GM12878 (cell line): ENCODE measurements around the gene KIFC3. TPM values are rescaled to one million over a fixed set of nuclear protein-coding genes. Genes with fewer than 3 reads are reported as not detected.

Source experiments
- ATAC-seq: fragments of 200-7000 bp; cut with Tn5 transposase; 3 replicates; pipeline ENCODE4 v1.9.1; 2020; ENCODE audit warnings: mild to moderate bottlenecking, moderate library complexity
- BruUV-seq: library from RNA; stranded (reverse); fragments of 400-500 nt; replicated peaks from 2 replicates; lab custom pipeline; 2021; lab: Mats Ljungman, UMichigan
- CTCF ChIA-PET: fragments of 300-600 bp; sonication (Branson Sonifier 250); formaldehyde crosslinking; extraction: SDS; loops from one replicate; lab custom pipeline; 2021; ENCODE audit warnings: inconsistent platforms; lab: Yijun Ruan, JAX
- POLR2A ChIA-PET: fragments of 350-600 bp; formaldehyde crosslinking; extraction: SDS; loops from one replicate; lab custom pipeline; 2021; ENCODE audit warnings: inconsistent platforms; lab: Charles Lee
- RAD21 ChIA-PET: fragments of 300-600 bp; sonication (Branson Sonifier 250); formaldehyde crosslinking; loops from one replicate; lab custom pipeline; 2023; ENCODE audit warnings: antibody characterized with exemption; ENCODE audit not compliant: unreplicated experiment; lab: Charles Lee
- SMC1A ChIA-PET: fragments of 300-600 bp; sonication (Branson Sonifier 250); formaldehyde crosslinking; loops from one replicate; lab custom pipeline; 2023; ENCODE audit not compliant: unreplicated experiment, uncharacterized antibody; lab: Charles Lee
- DNase-seq: peaks from one replicate; pipeline ENCODE4 v3.0.0-alpha.2; 2011; ENCODE audit warnings: low read depth, low spot score
- FAIRE-seq: peaks from 3 replicates; lab custom pipeline; 2011; peaks lifted over from hg19 to GRCh38; lab: Jason Lieb, UNC
- H2AFZ ChIP-seq: 2 replicates; pipeline ENCODE4 v1.6.0; 2011; ENCODE audit warnings: low read depth, low read length, control low read depth; ENCODE audit not compliant: control insufficient read depth
- H3K27ac ChIP-seq: 2 replicates; pipeline ENCODE4 v1.5.1; 2011; ENCODE audit warnings: control low read depth; ENCODE audit not compliant: control insufficient read depth, insufficient read depth
- H3K27me3 ChIP-seq, 2 experiments: replicated peaks in 1 of 2; 2 replicates each; pipeline versions ENCODE4 v1.6.0 to v1.6.1; 2011; ENCODE audit warnings: low read length in 1 of 2; ENCODE audit not compliant: control insufficient read depth in 2 of 2, insufficient read depth in 2 of 2
- H3K36me3 ChIP-seq, 2 experiments: 2 replicates each; pipeline ENCODE4 v1.5.1; 2011; ENCODE audit warnings: low read length in 1 of 2; ENCODE audit not compliant: control insufficient read depth in 2 of 2, insufficient read depth in 2 of 2
- H3K4me1 ChIP-seq: 2 replicates; pipeline ENCODE4 v1.6.1; 2011; ENCODE audit warnings: mild to moderate bottlenecking, low read length, moderate library complexity, mixed read lengths; ENCODE audit not compliant: control insufficient read depth, insufficient read depth
- H3K4me2 ChIP-seq: 2 replicates; pipeline ENCODE4 v1.6.0; 2011; ENCODE audit warnings: control low read depth; ENCODE audit not compliant: control insufficient read depth, insufficient read depth
- H3K4me3 ChIP-seq: fragments of 200-600 bp; sonication (generic); 2 replicates; pipeline ENCODE4 v1.5.1; 2016
- H3K79me2 ChIP-seq: 2 replicates; pipeline ENCODE4 v1.6.0; 2011; ENCODE audit warnings: low read length; ENCODE audit not compliant: control insufficient read depth, insufficient read depth
- H3K9ac ChIP-seq: 2 replicates; pipeline ENCODE4 v1.8.0; 2011; ENCODE audit warnings: low read length, control low read depth, mixed read lengths; ENCODE audit not compliant: control insufficient read depth, insufficient read depth
- H3K9me3 ChIP-seq: replicated peaks from 3 replicates; pipeline ENCODE4 v1.5.1; 2011; ENCODE audit warnings: mild to moderate bottlenecking, low read length; ENCODE audit not compliant: control insufficient read depth, insufficient read depth
- H4K20me1 ChIP-seq: 2 replicates; pipeline ENCODE4 v1.6.0; 2011; ENCODE audit not compliant: control insufficient read depth, insufficient read depth
- CBFB ChIP-seq: IDR thresholded peaks from 2 replicates; pipeline ENCODE4 v1.6.1; 2016; ENCODE audit warnings: antibody characterized with exemption, low read depth
- CHD1 ChIP-seq: IDR thresholded peaks from 2 replicates; pipeline ENCODE4 v1.6.1; 2012; ENCODE audit warnings: low read depth, low read length, improper control_type of control experiment
- FOXK2 ChIP-seq: fragments of 450-650 bp; IDR thresholded peaks from 2 replicates; pipeline ENCODE4 v1.6.1; 2017; ENCODE audit warnings: mild to moderate bottlenecking, moderate library complexity
- POU2F2 ChIP-seq: IDR thresholded peaks from 3 replicates; pipeline ENCODE4 v1.6.1; 2011; ENCODE audit warnings: low read depth, mild to moderate bottlenecking, low read length, borderline replicate concordance
- RAD21 ChIP-seq: IDR thresholded peaks from 2 replicates; pipeline ENCODE4 v1.6.1; 2011; ENCODE audit warnings: mild to moderate bottlenecking, low read depth, low read length, moderate library complexity; ENCODE audit not compliant: insufficient read depth
- SMAD1 ChIP-seq: fragments of 450-650 bp; IDR thresholded peaks from 2 replicates; pipeline ENCODE4 v1.6.1; 2018; ENCODE audit warnings: mild to moderate bottlenecking, low read depth; ENCODE audit not compliant: partially characterized antibody
- SMC3 ChIP-seq: IDR thresholded peaks from 2 replicates; pipeline ENCODE4 v1.6.1; 2011; ENCODE audit warnings: low read length, improper control_type of control experiment, borderline replicate concordance
- TARDBP ChIP-seq: IDR thresholded peaks from 2 replicates; pipeline ENCODE4 v1.6.1; 2016; ENCODE audit warnings: borderline replicate concordance
- WGBS: methylation state at CpG from one replicate; pipeline ENCODE4 v1.1.6; 2016; ENCODE audit warnings: low lambda C conversion rate; ENCODE audit not compliant: insufficient replicate concordance, insufficient coverage; ENCODE audit errors: missing lambda C conversion rate; 5-methylcytosine and 5-hydroxymethylcytosine counted together
- in situ Hi-C: fragments of 300-500 bp; cut with MboI; formaldehyde crosslinking; loops from 9 replicates; pipeline ENCODE4 v1.14.3; 2018; ENCODE audit warnings: mixed read lengths
- intact Hi-C: fragments of 100-400 bp; cut with micrococcal nuclease; formaldehyde crosslinking; loops from one replicate; pipeline ENCODE4 v1.14.2; 2022; ENCODE audit not compliant: unreplicated experiment
- polyA plus RNA-seq, 11 experiments: library from polyadenylated mRNA; depleted of rRNA in 4 of 11; unstranded in 6 of 11; stranded (reverse) in 5 of 11; fragments of >200 nt; fragmentation: Nextera tagmentation in 4 of 11; fragmentation: Illumina TruSeq in 1 of 11; extraction: Ambion mirVana in 4 of 11; extraction: Trizol in 1 of 11; gene quantifications; 1 replicate in 1 of 11; 2 replicates in 10 of 11; pipeline versions ENCODE4 v1.2.1 to v1.2.3, GENCODE V29; 2011 to 2016; ENCODE audit warnings: inconsistent platforms in 2 of 11, missing spikeins in 2 of 11, low read depth in 1 of 11
- total RNA-seq, 4 experiments: library from RNA; depleted of rRNA in 3 of 4; stranded (reverse); fragments of >200 nt in 3 of 4; fragmentation: Illumina TruSeq in 1 of 4; extraction: Trizol in 1 of 4; gene quantifications; 2 replicates each; pipeline versions ENCODE4 v1.2.1 to v1.2.3, GENCODE V29; 2013 to 2021
- TF ChIP-seq, protein P1 (sequence below), 3 experiments: IDR thresholded peaks in 2 of 3; conservative IDR thresholded peaks in 1 of 3; 2 replicates each; pipeline ENCODE4 v1.5.1; 2011; ENCODE audit warnings: low read depth in 3 of 3, low read length in 3 of 3, mild to moderate bottlenecking in 3 of 3, control low read depth in 2 of 3, moderate library complexity in 2 of 3, inconsistent platforms in 1 of 3, mixed read lengths in 1 of 3; ENCODE audit not compliant: control insufficient read depth in 2 of 3, insufficient read depth in 1 of 3; ENCODE audit errors: extremely low read depth in 1 of 3

Gene KIFC3
- total and polyA plus RNA-seq, 10 of the 15 experiments (the other 5 are each of a cell fraction or from before 2014, with no cell fraction given), result 0.22 to 1.3 (median 0.26) TPM; not detected in 3

DNA sequence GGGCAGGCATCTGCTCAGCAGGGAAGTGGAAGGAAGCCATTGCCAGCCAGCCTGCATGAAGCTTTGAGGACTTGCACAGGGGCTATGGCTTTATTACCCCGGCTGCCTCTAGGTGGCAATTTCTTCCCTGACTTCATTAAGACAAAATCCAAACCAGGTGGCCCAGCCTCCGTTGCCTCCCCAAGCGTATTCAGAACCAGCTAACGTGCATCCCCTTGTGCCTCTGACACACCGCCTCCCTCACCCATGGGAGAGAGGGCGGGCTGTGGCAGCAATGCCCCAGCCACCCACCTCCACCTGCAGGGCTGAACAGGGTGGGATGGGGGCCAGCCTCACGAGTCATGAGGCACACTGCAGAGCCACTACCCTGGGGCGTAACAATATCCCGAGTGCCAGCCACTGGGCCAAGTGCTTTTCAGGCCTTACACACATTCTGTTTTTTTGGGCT lies 6.8 kb downstream of the KIFC3 start:
- 24% methylated on average over 9 of the region's 9 CpGs for WGBS
- TF ChIP-seq CBFB, result no peak
- no peak for TF ChIP-seq FOXK2
- TF ChIP-seq, protein P1, sequence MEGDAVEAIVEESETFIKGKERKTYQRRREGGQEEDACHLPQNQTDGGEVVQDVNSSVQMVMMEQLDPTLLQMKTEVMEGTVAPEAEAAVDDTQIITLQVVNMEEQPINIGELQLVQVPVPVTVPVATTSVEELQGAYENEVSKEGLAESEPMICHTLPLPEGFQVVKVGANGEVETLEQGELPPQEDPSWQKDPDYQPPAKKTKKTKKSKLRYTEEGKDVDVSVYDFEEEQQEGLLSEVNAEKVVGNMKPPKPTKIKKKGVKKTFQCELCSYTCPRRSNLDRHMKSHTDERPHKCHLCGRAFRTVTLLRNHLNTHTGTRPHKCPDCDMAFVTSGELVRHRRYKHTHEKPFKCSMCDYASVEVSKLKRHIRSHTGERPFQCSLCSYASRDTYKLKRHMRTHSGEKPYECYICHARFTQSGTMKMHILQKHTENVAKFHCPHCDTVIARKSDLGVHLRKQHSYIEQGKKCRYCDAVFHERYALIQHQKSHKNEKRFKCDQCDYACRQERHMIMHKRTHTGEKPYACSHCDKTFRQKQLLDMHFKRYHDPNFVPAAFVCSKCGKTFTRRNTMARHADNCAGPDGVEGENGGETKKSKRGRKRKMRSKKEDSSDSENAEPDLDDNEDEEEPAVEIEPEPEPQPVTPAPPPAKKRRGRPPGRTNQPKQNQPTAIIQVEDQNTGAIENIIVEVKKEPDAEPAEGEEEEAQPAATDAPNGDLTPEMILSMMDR (IDR thresholded peaks at IDR 0.05 in 2 of 3, conservative IDR thresholded peaks at IDR 0.05 in 1 of 3; ENCODE audit: control insufficient read depth in 2 of 3, extremely low read depth in 1 of 3, insufficient read depth in 1 of 3, low read depth in 3 of 3, low read length in 3 of 3), result peak; percentile 48 to 62 (median 61)
- TF ChIP-seq SMC3, result peak; percentile 33; the same call in 1 of the 2 replicates
- TF ChIP-seq TARDBP, result no peak
- TF ChIP-seq RAD21, result peak; percentile 52
- TF ChIP-seq POU2F2, result no peak
- no peak for TF ChIP-seq CHD1
- no peak for TF ChIP-seq SMAD1
- H3K4me3 ChIP-seq, result no peak overlapping the region
- H3K27ac ChIP-seq, result no peak overlapping the region
- no peak overlapping the region for H3K4me2 ChIP-seq
- ChIA-PET SMC1A (interaction anchor here (0.6 to 1.5 kb wide), 3 partner anchors 13 to 67 kb away, joined by 3 to 6 read pairs (median 3); no protein-coding TSS in a partner anchor), RAD21 (interaction anchor here (1.1 to 2.2 kb wide), 5 partner anchors 68 to 287 kb away, joined by 3 to 5 read pairs (median 3); no protein-coding TSS in a partner anchor), CTCF (interaction anchor here (1.1 to 2.2 kb wide), 7 partner anchors 11 to 210 kb away, joined by 3 to 6 read pairs (median 3); no protein-coding TSS in a partner anchor), POLR2A (no interaction called here)
- intact Hi-C loops, result no loop called here
- H3K9me3 ChIP-seq, result no peaks in the 10 kb centered on the region
- H3K36me3 ChIP-seq, result no peaks in the 10 kb centered on the region
- H2AFZ ChIP-seq, result no peak overlapping the region
- ATAC-seq, result peak; percentile 86
- no peak for FAIRE-seq
- peaks cover 0 to 2% of the 10 kb centered on the region in 2 experiments; a peak in 1 of 4 replicates for H3K27me3 ChIP-seq
- no peaks in the 10 kb centered on the region for H3K79me2 ChIP-seq
- DNase-seq, result no peak
- BruUV-seq, result no TSS peak
- no peaks in the 10 kb centered on the region for H4K20me1 ChIP-seq
- H3K9ac ChIP-seq, result no peak overlapping the region
- in situ Hi-C loops, result no loop called here
- H3K4me1 ChIP-seq, result no peaks in the 10 kb centered on the region
